ENCODE measurements around the gene PHF21A.
A peak's percentile ranks its signal among the peaks of the same experiment; 100 is the strongest.
"Not testable (repeated sequence)": the region's sequence is repeated elsewhere in the genome, so short reads cannot be mapped to it uniquely, and the experiment has no call there.

The PHF21A gene

GRCh38 chr11:45907911-45908370 is 213.3 kb downstream of the PHF21A start (continued):
- TF ChIP-seq TCF4 (CRISPR knock-in tag; IDR thresholded peaks at IDR 0.05; ENCODE audit: borderline replicate concordance), result no peak
- TF ChIP-seq ZFP3 (CRISPR knock-in tag; IDR thresholded peaks at IDR 0.05), result no peak
- TF ChIP-seq ZC3H10 (CRISPR knock-in tag; IDR thresholded peaks at IDR 0.05), result no peak
- no peak for TF ChIP-seq ESRRG (CRISPR knock-in tag; IDR thresholded peaks at IDR 0.05)
- no peak for TF ChIP-seq OSR1 (CRISPR knock-in tag; IDR thresholded peaks at IDR 0.05)
- TF ChIP-seq CREB5 (CRISPR knock-in tag; IDR thresholded peaks at IDR 0.05; ENCODE audit: low read depth), result no peak

- no peak for TF ChIP-seq ZNF70 (CRISPR knock-in tag; IDR thresholded peaks at IDR 0.05)
- no peak for TF ChIP-seq CREB5 (CRISPR knock-in tag; IDR thresholded peaks at IDR 0.05; ENCODE audit: low read depth)
- no peak for TF ChIP-seq POU6F1 (CRISPR knock-in tag; IDR thresholded peaks at IDR 0.05; ENCODE audit: borderline replicate concordance, low read depth)
- TF ChIP-seq TCF4 (CRISPR knock-in tag; IDR thresholded peaks at IDR 0.05; ENCODE audit: borderline replicate concordance), result no peak
- no peak for TF ChIP-seq ZFP30 (CRISPR knock-in tag; IDR thresholded peaks at IDR 0.05)
- no peak for TF ChIP-seq CSDC2 (CRISPR knock-in tag; IDR thresholded peaks at IDR 0.05)
- no peak for TF ChIP-seq SNAI2 (CRISPR knock-in tag; IDR thresholded peaks at IDR 0.05)
- TF ChIP-seq PPARA (CRISPR knock-in tag; IDR thresholded peaks at IDR 0.05; ENCODE audit: borderline replicate concordance), result no peak
Observed at GRCh38 chr11:45906965-45907611, 214.2 kb downstream of the PHF21A start, which contains the start of gene FREY1. Gene FREY1 (minus strand): TSS chr11:45907271. CDS start chr11:45907245, 26 bp downstream.

GRCh38 chr11:45906096-45906682 is 215.1 kb downstream of the PHF21A start:
- peak; percentile 3; the same call in 2 of the 3 replicates for ATAC-seq
- TF ChIP-seq ISL1 (CRISPR knock-in tag; IDR thresholded peaks at IDR 0.05), result no peak
- no peak for TF ChIP-seq CSRNP3 (CRISPR knock-in tag; IDR thresholded peaks at IDR 0.05)
- TF ChIP-seq TCF4 (CRISPR knock-in tag; IDR thresholded peaks at IDR 0.05; ENCODE audit: borderline replicate concordance), result no peak

More at GRCh38 chr11:45906965-45907611, 214.2 kb downstream of the PHF21A start, which contains the start of gene FREY1:
- ATAC-seq, result peak; percentile 8

GRCh38 chr11:45905576-45905975 is 215.7 kb downstream of the PHF21A start:
- not testable (repeated sequence) for ATAC-seq

GRCh38 chr11:45905095-45905494 is 216.2 kb downstream of the PHF21A start:
- TF ChIP-seq ZNF70 (CRISPR knock-in tag; IDR thresholded peaks at IDR 0.05) (no peak), ZNF565 (CRISPR knock-in tag; conservative IDR thresholded peaks at IDR 0.05; ENCODE audit: low read depth) (no peak), ZFP3 (CRISPR knock-in tag; IDR thresholded peaks at IDR 0.05) (no peak), TOX (CRISPR knock-in tag; IDR thresholded peaks at IDR 0.05; ENCODE audit: borderline replicate concordance) (no peak), BACH2 (CRISPR knock-in tag; IDR thresholded peaks at IDR 0.05; ENCODE audit: borderline replicate concordance) (no peak)
- ATAC-seq, result no peak

- no peak for ATAC-seq
- no peak for TF ChIP-seq RARB (CRISPR knock-in tag; IDR thresholded peaks at IDR 0.05)
- no peak for TF ChIP-seq GLIS3 (CRISPR knock-in tag; IDR thresholded peaks at IDR 0.05)
- no peak for TF ChIP-seq ESRRG (CRISPR knock-in tag; IDR thresholded peaks at IDR 0.05)
- TF ChIP-seq BACH2 (CRISPR knock-in tag; IDR thresholded peaks at IDR 0.05; ENCODE audit: borderline replicate concordance), result no peak
- no peak for TF ChIP-seq ZFP30 (CRISPR knock-in tag; IDR thresholded peaks at IDR 0.05)
- no peak for TF ChIP-seq TOX (CRISPR knock-in tag; IDR thresholded peaks at IDR 0.05; ENCODE audit: borderline replicate concordance)
- no peak for TF ChIP-seq ZNF8 (CRISPR knock-in tag; IDR thresholded peaks at IDR 0.05)
- no peak for TF ChIP-seq CSDC2 (CRISPR knock-in tag; IDR thresholded peaks at IDR 0.05)
Observed at GRCh38 chr11:45904309-45904915, 216.8 kb downstream of the PHF21A start.

Data from SK-N-SH treated with all-trans-retinoic acid at 6 μM for 48 hours (cell line).